Sigmoid colon (tissue), 4 donors: Measurements from ENCODE around the gene CUEDC2.

ENCODE experiments used
- EP300 ChIP-seq, 4 donors: sonication (generic); formaldehyde crosslinking; IDR thresholded peaks; one replicate each; pipeline ENCODE4 v1.6.1; 2017; ENCODE audit warnings: antibody characterized with exemption in 4 of 4
- POLR2AphosphoS5 ChIP-seq, 4 donors: sonication (generic); formaldehyde crosslinking; IDR thresholded peaks; one replicate each; pipeline ENCODE4 v1.6.1; 2017; ENCODE audit warnings: antibody characterized with exemption in 4 of 4
- TF ChIP-seq, protein P1 (sequence below), 4 experiments: fragments of 450-650 bp in 3 of 4; fragments of 200-600 bp in 1 of 4; IDR thresholded peaks; one replicate each; pipeline ENCODE4 v1.5.1; 2016 to 2019; ENCODE audit warnings: antibody characterized with exemption in 4 of 4, mild to moderate bottlenecking in 3 of 4, moderate library complexity in 2 of 4

GRCh38 chr10:102414749-102415148 is 17.6 kb downstream of the CUEDC2 start:
- TF ChIP-seq, protein P1, sequence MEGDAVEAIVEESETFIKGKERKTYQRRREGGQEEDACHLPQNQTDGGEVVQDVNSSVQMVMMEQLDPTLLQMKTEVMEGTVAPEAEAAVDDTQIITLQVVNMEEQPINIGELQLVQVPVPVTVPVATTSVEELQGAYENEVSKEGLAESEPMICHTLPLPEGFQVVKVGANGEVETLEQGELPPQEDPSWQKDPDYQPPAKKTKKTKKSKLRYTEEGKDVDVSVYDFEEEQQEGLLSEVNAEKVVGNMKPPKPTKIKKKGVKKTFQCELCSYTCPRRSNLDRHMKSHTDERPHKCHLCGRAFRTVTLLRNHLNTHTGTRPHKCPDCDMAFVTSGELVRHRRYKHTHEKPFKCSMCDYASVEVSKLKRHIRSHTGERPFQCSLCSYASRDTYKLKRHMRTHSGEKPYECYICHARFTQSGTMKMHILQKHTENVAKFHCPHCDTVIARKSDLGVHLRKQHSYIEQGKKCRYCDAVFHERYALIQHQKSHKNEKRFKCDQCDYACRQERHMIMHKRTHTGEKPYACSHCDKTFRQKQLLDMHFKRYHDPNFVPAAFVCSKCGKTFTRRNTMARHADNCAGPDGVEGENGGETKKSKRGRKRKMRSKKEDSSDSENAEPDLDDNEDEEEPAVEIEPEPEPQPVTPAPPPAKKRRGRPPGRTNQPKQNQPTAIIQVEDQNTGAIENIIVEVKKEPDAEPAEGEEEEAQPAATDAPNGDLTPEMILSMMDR (IDR thresholded peaks at IDR 0.05) = no peak
- TF ChIP-seq POLR2AphosphoS5 (IDR thresholded peaks at IDR 0.05) (no peak), EP300 (IDR thresholded peaks at IDR 0.05) (no peak)
